ENCODE measurements around the gene SLITRK3. TPM values are rescaled to one million over a fixed set of nuclear protein-coding genes. Genes with fewer than 3 reads are reported as not detected.
A peak's percentile ranks its signal among the peaks of the same experiment; 100 is the strongest.
"Not testable (repeated sequence)": the region's sequence is repeated elsewhere in the genome, so short reads cannot be mapped to it uniquely, and the experiment has no call there.

The SLITRK3 gene
- total RNA-seq, 2 donors from 2014 or later: 0.53 to 0.89 TPM

DNA sequence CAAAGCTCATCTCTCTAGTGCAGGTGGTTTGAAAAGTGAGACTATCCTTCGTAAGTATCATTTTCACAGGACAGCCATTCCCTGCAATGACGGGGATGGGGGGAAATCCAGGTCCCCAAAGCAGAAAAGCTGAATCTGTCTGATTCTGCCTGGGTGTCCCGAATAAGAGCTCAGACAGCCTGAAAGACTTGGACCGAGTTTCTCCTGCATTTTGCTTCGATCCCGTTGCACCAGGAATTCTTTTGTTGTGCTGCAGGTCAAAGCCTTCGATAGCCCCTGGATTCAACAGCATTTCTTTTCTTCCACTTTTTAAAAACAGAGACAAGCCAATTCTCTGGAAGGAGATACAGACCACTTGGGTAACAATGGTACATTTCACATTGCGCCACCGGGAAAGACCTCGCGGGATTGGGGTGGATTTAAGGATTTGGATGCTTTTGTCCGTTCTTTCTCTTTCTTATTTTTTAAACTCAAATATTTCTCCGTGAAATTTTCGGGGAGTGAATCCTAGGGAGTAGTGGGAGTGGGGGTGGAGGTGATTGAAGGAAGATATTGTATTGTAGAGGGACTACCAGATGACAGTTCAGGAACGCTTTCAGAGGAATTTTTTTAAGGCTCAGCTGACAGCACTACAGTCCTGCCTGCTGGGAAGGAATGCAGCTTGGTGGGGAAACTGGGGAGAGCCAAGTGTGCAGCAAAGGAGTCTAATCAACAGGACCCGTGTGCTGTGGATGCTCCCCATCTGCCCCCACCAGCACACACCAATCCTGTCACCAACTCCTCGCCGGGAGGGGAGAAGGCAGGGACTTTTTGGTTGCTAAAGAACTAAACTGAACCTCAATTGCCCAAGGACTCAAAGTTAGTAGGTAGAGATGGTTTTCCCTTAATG lies 2.6 kb downstream of the SLITRK3 start:
- intact Hi-C loops (cut with DNase I): no loop called here
- ATAC-seq (peak in 1 of 2 donors; percentile 45), DNase-seq (no peak)

DNA sequence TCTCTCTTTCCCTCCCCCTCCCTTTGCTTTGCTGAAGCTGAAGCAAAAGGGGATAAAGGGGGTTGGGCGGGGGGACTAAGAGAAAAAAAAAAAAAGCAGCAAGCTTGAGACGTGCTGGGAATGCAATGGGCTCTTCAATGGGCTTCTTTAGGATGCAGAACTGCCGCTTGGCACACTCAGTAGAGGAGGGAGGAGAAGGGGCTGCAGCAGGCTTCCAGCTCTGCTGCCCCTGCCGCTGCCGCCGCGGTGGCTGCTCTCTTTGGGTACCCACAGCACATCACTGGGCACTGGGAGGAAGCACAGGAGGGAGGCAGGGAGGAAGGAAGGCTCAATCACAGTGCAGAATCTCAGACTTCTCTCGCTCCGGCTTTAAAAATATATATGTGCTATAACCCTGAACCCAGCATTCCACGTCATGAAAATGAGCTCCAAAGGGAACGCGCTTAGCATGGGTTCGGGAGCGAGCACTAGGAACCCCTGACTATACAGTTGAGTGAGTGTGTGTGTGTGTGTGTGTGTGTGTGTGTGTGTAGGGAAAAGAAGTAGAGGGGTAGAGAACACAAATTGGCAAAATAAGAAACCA lies 3.5 kb downstream of the SLITRK3 start:
- DNase-seq (no peak), ATAC-seq (no peak)
- intact Hi-C loops (cut with DNase I): no loop called here

DNA sequence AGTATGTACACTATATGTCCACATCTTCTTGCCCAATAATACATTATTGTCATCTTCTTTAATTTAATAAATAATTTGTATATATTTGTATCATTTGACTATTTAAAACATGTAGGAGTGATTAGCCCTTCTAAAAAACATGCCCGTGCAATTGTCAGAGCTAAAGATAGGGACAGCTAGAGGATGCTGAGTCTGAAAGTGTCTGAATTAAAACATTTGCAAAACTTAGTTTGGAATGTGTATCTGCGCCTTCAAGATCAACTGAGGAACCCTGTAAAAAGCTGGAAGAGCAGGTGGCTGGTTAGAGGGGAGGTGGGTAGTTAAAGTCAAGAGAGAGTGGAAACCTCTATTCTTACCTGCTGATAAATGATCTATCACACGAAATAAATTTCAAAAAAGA lies 4.7 kb downstream of the SLITRK3 start:
- ATAC-seq: no peak
- intact Hi-C loops (cut with DNase I): no loop called here
- DNase-seq: no peak

DNA sequence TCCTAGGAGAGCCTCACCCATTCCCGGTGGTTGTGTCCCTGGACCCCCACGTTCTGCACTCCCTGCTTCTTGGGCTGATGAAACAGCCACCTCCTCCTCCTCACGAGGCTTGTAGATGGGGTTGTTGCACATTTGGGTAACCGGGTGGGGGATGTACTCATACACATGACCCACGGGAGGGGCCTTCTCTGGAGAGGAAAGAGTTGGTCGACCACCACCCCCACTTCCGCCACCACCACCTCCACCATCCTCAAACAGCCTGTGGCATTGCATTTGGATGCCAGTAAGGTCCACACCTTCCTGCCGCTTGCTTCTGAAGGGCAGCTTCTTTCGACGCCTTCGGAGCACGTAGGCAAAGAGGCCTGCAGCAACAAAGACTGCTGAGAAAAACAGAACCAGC lies 7.7 kb downstream of the SLITRK3 start:
- no peak for ATAC-seq
- intact Hi-C loops (cut with DNase I): no loop called here
- no peak for DNase-seq

DNA sequence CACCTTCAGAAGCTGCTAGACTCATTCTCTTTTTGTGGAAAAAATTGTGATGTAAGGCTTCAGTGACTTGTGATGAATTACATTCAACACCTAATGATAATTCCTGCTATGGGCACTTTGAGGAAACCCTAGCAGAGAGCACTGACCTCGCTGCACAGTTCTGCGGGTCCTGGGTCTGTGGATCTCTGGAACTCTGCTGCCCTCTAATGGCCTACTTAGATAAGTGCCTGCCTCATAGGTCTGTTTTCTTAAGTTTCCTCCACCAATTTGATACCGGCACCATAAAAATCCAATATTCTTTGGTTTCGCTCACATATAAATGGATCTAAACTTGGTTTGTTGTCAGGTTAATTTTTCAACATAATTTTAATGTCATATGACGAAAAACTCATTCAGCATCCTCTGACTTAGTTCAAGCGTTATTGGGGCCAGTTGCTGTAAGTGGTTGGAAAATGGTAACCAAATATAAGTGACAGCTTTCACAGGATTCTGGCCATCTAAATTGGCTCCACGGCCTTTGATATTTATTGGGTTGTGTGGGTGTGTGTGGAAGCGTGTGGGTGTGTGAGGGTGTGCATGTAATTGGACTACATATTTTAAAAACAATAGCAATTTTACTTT lies 10.4 kb downstream of the SLITRK3 start:
- ATAC-seq: peak; percentile 76 to 82
- intact Hi-C loops (cut with DNase I): no loop called here
- peak; percentile 41 for DNase-seq

DNA sequence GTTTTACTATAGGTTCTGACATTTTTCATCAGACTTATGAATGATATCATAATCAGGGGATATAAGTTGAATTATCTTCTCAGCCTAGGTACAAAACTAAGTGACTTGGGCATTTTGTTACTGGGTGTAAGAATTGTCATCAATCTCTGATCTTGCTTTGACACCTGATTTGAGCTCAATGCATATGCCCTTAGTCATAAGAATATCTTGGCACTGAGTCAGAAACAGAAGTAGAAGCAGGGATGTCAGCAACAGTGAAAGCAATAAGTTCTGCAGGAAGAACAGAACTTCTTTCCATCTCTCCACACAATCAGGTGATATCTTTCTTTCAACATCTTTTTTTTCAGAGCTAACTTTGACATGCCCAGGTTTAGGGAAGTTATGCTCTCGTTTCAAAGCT lies 14.6 kb downstream of the SLITRK3 start:
- ATAC-seq: no peak
- intact Hi-C loops (cut with DNase I): no loop called here

DNA sequence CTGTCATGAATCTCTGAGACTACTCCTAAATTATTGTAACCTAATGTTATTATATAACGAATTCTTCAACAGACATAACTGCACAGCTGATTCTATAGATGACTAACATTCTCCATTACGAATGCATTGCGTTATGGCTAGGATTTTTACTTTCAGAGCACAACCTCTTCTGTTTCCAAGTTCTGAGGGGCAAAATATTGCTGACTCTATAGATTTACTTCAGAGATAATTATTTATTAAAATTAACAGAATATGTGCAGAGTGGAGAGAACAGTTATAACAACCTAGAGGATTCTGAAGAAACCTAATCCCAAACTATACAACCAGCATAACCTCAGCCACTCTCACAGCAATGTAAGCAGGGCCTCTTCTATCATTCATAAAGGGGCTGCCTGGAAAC lies 25.9 kb downstream of the SLITRK3 start:
- DNase-seq (no peak), ATAC-seq (no peak)
- intact Hi-C loops (cut with DNase I): no loop called here

More for the DNA sequence above, 14.6 kb downstream of the SLITRK3 start:
- no peak for DNase-seq

DNA sequence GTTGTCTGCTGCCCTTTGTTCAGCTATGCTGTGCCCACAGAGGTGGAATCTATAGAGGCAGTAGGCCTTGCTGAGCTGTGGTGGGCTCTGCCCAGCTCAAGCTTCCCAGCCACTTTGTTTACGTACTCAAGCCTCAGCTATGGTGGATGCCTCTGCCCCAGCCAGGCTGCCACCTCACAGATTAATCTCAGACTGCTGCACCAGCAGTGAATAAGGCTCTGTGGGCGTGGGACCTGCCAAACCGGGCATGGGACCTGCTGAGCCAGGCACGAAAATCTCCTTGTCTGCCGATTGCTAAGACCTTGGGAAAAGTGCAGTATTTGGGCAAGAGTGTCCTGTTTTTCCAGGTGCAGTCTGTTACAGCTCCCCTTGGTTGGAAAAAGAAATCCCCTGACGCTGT lies 26.8 kb downstream of the SLITRK3 start:
- intact Hi-C loops (cut with DNase I): no loop called here
- DNase-seq (no peak), ATAC-seq (no peak)

DNA sequence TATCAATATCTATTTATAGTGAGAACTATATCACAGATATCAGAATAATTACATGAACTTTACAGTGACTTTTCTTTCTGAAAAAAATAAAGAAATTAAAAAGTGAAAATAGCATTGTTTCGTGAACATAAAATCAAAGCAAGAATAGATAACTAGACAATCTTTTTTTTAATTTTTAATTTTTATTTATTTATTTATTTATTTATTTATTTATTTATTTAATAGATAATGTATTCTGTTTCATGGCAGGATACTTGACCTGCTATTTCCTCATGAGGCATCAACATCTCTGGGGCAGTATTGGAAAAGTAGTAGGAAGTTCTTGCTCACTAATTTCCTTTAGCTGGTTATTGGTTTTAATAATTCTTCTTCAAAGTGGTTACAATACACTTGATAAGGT lies 33.3 kb downstream of the SLITRK3 start:
- ATAC-seq (no peak), DNase-seq (no peak)
- intact Hi-C loops (cut with DNase I): no loop called here

DNA sequence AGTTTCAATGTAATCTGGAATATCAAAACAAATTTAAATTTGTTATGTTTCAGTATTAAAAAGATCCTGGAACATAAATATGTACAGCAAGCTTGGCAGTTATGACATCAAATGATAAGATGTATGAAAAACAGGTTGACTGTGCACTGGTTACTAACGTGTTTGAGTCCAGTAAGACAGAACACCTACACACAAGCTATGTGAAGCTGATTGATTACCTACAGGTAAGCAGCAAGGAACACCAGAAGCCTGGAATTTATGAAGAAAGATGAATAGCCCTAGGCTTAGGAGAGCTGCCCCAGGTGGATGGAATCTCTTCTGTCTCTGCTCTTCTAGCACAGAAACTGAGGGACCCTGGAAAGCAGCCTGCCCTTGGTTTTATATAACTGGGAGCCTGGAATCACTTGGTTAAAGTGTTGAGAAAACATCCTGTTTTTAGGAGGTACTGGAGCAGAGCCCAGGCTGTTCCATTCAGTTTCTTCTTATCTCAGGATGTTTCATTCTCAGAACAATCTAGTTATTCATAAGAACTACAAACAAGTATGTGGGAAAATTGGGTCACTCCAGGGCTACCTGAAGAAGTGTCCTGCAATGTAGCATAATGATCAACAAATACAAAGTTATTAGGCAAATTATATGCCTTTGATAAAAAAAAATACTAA lies 36.3 kb downstream of the SLITRK3 start:
- DNase-seq (peak; percentile 25), ATAC-seq (no peak)
- intact Hi-C loops (cut with DNase I): no loop called here

DNA sequence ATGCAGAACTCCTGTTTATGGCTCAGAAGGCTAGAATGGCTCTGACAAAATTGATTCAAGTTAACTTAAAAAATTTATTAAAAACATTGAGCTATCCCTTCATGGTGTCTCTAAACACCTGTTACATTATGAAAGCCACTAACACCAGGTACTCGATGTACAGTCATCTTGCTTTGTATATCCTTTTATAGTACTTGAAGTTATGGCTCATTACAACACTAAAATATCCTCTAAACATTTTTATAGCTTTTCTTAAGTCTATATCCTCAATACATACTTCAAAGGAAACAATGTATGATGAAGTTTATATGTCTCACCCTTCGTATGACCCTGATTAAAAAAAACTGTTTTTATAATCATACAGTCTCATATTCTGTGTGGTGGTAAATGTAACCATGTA lies 38.2 kb downstream of the SLITRK3 start:
- DNase-seq: no peak
- intact Hi-C loops (cut with DNase I): no loop called here
- ATAC-seq: no peak

DNA sequence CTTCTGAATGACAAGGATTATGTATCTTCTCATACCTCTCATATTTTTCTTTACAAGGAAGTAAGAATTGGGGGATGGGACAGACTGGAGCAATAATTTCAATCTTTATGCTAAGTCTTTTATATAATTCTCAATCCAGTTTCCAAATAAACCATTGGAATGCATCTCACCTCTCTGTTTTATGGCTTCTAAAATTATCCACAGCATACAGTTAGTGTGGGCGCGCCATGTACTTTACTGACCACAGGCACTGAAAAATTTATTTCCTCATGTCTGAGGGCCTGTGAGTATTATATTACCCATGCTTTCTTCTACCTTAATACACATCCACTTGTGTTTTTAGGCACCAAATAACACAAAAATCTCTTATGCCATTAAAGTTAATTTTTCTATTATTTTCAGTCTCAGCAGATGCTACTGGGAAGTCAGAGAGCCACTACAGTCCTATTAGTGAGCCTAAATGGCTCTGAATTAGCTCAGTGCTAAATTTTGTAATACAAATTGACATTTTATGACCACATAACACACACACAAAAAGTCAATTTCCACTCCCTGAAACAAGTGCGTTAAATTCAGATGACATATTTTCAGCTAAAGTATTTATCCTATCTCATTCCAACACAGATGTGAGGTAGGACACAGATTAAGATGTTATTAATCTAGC lies 39.3 kb downstream of the SLITRK3 start:
- DNase-seq (no peak), ATAC-seq (no peak)
- intact Hi-C loops (cut with DNase I): no loop called here

DNA sequence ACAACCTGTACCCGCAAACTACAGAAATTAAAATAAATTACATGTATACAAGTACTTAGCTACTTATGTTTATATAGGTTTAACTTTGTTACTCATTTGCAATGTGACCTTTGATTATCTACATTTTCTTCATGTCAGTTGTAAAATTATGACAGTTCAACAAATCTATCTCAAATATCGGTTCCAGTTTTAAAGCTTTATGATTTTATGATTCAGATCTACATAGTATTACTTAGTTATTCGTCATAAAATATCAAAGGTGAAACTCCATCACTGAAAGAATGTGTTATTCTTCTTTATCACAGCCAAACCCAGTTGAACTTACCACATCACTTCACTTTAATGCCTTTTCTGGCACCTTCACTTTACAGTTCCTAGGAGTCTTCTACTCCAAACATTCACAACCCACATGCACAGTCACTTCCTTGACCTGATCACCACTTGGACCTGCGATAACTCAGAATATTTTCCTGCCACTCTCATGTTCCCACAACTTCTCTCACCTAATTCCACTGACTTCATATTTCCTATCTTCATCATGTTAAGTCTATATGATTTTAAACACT lies 47.2 kb downstream of the SLITRK3 start:
- DNase-seq (no peak), ATAC-seq (no peak)
- intact Hi-C loops (cut with DNase I): no loop called here

DNA sequence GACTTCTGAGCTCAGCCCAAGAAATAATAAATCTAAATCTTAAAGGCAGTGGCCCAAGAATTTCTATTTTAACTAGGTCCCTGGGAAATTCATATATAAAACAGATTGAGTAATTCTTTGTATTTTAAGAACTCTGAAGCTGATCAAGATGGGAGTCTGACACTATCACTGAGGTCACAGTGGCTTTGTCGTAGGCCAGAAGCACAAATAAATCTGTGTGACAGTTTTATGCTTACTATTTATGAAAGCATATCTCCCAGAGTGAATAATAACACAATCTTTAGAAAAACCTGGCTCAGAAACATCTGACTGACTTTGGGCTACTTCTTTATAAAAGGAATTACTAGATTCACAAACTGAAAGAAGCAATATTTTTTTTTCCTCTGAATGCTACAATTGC lies 51.9 kb downstream of the SLITRK3 start:
- ATAC-seq (no peak), DNase-seq (no peak)
- intact Hi-C loops (cut with DNase I): no loop called here

DNA sequence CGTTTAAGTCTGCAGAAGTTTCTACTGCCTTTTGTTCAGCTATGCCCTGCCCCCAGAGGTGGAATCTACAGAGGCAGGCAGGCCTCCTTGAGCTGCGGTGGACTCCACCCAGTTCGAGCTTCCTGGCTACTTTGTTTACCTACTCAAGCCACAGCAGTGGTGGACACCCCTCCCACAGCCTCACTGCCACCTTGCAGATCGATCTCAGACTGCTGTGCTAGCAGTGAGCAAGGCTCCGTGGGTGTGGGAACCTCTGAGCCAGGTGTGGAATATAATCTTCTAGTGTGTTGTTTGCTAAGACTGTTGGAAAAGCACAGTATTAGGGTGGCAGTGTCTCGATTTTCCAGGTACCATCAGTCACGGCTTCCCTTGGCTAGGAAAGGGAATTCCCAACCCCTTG lies 56.3 kb downstream of the SLITRK3 start:
- ATAC-seq; intact Hi-C loops (cut with DNase I); DNase-seq: not testable (repeated sequence)

Measured in left cardiac atrium (tissue), 4 donors.